HepG2 (cell line): ENCODE results near the gene L2HGDH.

ENCODE experiments used
- HNRNPL ChIP-seq: fragments of 200-400 bp; formaldehyde crosslinking; IDR thresholded peaks from 2 replicates; pipeline ENCODE4 v1.6.1; 2017; ENCODE audit warnings: mild to moderate bottlenecking, low read depth, low read length
- MXI1 ChIP-seq: IDR thresholded peaks from 3 replicates; pipeline ENCODE4 v1.6.1; 2012; ENCODE audit warnings: low read depth, low read length, inconsistent platforms, borderline replicate concordance
- NFE2L2 ChIP-seq: fragments of 150-350 bp; IDR thresholded peaks from 2 replicates; pipeline ENCODE4 v1.6.1; 2014; ENCODE audit warnings: low read length
- TF ChIP-seq, protein P1 (sequence below): sonication (generic); formaldehyde crosslinking; IDR thresholded peaks from 2 replicates; pipeline ENCODE4 v1.9.0; 2021; ENCODE audit warnings: missing genetic modification reagents, borderline replicate concordance

GRCh38 chr14:50355692-50356091 is 43.7 kb upstream of the L2HGDH start:
- TF ChIP-seq HNRNPL (no peak), NFE2L2 (no peak), MXI1 (no peak)
- TF ChIP-seq, protein P1, sequence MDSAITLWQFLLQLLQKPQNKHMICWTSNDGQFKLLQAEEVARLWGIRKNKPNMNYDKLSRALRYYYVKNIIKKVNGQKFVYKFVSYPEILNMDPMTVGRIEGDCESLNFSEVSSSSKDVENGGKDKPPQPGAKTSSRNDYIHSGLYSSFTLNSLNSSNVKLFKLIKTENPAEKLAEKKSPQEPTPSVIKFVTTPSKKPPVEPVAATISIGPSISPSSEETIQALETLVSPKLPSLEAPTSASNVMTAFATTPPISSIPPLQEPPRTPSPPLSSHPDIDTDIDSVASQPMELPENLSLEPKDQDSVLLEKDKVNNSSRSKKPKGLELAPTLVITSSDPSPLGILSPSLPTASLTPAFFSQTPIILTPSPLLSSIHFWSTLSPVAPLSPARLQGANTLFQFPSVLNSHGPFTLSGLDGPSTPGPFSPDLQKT, result no peak
